ENCODE measurements around the gene NYNRIN.
A peak's percentile ranks its signal among the peaks of the same experiment; 100 is the strongest.
"Not testable (repeated sequence)": the region's sequence is repeated elsewhere in the genome, so short reads cannot be mapped to it uniquely, and the experiment has no call there.

The NYNRIN gene

GRCh38 chr14:24431569-24432258 is 32.9 kb downstream of the NYNRIN start:
- peak; percentile 94 for DNase-seq (ENCODE audit: low spot score)

GRCh38 chr14:24432259-24433131 is 33.7 kb downstream of the NYNRIN start:
- no peak for DNase-seq (ENCODE audit: low spot score)

- no peak for DNase-seq (ENCODE audit: low spot score)
Measured at GRCh38 chr14:24434036-24434435, 35.2 kb downstream of the NYNRIN start.

- no peak for DNase-seq (ENCODE audit: low spot score)
Measured at GRCh38 chr14:24434676-24435075, 35.9 kb downstream of the NYNRIN start.

- DNase-seq (ENCODE audit: low spot score) = no peak
Measured at GRCh38 chr14:24435192-24435810, 36.5 kb downstream of the NYNRIN start.

- DNase-seq (ENCODE audit: low spot score) = no peak
Measured at GRCh38 chr14:24435998-24436354, 37.2 kb downstream of the NYNRIN start.

- peak; percentile 56 for DNase-seq (ENCODE audit: low spot score)
Measured at GRCh38 chr14:24436355-24437019, 37.7 kb downstream of the NYNRIN start.

GRCh38 chr14:24437020-24437735 is 38.4 kb downstream of the NYNRIN start:
- DNase-seq (ENCODE audit: low spot score) = no peak

GRCh38 chr14:24437736-24438067 is 38.9 kb downstream of the NYNRIN start:
- DNase-seq (ENCODE audit: low spot score) = no peak

GRCh38 chr14:24438223-24439097 is 39.7 kb downstream of the NYNRIN start:
- DNase-seq (ENCODE audit: low spot score) = no peak

- no peak for DNase-seq (ENCODE audit: low spot score)
Measured at GRCh38 chr14:24439257-24439656, 40.5 kb downstream of the NYNRIN start.

GRCh38 chr14:24439830-24440605 is 41.2 kb downstream of the NYNRIN start:
- DNase-seq (ENCODE audit: low spot score) = no peak

GRCh38 chr14:24440606-24441399 is 42.0 kb downstream of the NYNRIN start:
- no peak for DNase-seq (ENCODE audit: low spot score)

GRCh38 chr14:24441485-24441884 is 42.7 kb downstream of the NYNRIN start:
- DNase-seq (ENCODE audit: low spot score) = no peak

GRCh38 chr14:24441904-24442239 is 43.1 kb downstream of the NYNRIN start:
- no peak for DNase-seq (ENCODE audit: low spot score)

GRCh38 chr14:24442240-24443052 is 43.6 kb downstream of the NYNRIN start, which contains the start of gene SDR39U1:
Gene SDR39U1 (minus strand): TSS chr14:24442776. CDS start chr14:24442769, 7 bp downstream.
- peak; percentile 93 for DNase-seq (ENCODE audit: low spot score)

GRCh38 chr14:24443053-24443665 is 44.4 kb downstream of the NYNRIN start:
- no peak for DNase-seq (ENCODE audit: low spot score)

- not testable (repeated sequence) for DNase-seq (ENCODE audit: low spot score)
Measured at GRCh38 chr14:24450828-24451227, 52.0 kb downstream of the NYNRIN start.

Data from HuH-7 (cell line).